OCI-LY7 (cell line): ENCODE data around the gene SLC38A4. TPM values are rescaled to one million over a fixed set of nuclear protein-coding genes. Genes with fewer than 3 reads are reported as not detected.
A peak's percentile ranks its signal among the peaks of the same experiment; 100 is the strongest.

Experiments
- Bru-seq: library from RNA; stranded (reverse); fragments of 400-500 nt; gene quantifications from one replicate; lab custom pipeline; 2021; lab: Mats Ljungman, UMichigan
- BruChase-seq, 2 experiments: library from RNA; stranded (reverse); fragments of 400-500 nt; gene quantifications; one replicate each; lab custom pipeline; 2021; lab: Mats Ljungman, UMichigan
- BruUV-seq: library from RNA; stranded (reverse); fragments of 400-500 nt; replicated peaks from 2 replicates; lab custom pipeline; 2021; lab: Mats Ljungman, UMichigan
- CTCF ChIA-PET: fragments of 300-600 bp; sonication (Branson Sonifier 250); formaldehyde crosslinking; loops from one replicate; lab custom pipeline; 2022; ENCODE audit warnings: antibody characterized with exemption; ENCODE audit not compliant: unreplicated experiment; lab: Charles Lee
- POLR2A ChIA-PET: fragments of 300-600 bp; sonication (Branson Sonifier 250); formaldehyde crosslinking; loops from one replicate; lab custom pipeline; 2022; ENCODE audit warnings: antibody characterized with exemption; lab: Charles Lee
- DNase-seq: peaks from one replicate; pipeline ENCODE4 v3.0.0-alpha.2; 2015; ENCODE audit warnings: low spot score
- H2AFZ ChIP-seq: fragments of 200-600 bp; sonication (generic), shearing (Covaris generic); 2 replicates; pipeline ENCODE4 v1.6.1; 2014; ENCODE audit warnings: mild to moderate bottlenecking, antibody characterized with exemption, low read length, moderate library complexity
- H3K27ac ChIP-seq: fragments of 200-600 bp; sonication (generic); 2 replicates; pipeline ENCODE4 v1.5.1; 2014; ENCODE audit warnings: mixed run types, low read depth, mild to moderate bottlenecking, moderate library complexity, low read length, inconsistent platforms; ENCODE audit not compliant: poor library complexity, severe bottlenecking
- H3K36me3 ChIP-seq: fragments of 200-600 bp; sonication (generic); 2 replicates; pipeline ENCODE4 v1.6.1; 2014; ENCODE audit warnings: mild to moderate bottlenecking, antibody characterized with exemption, low read length, moderate library complexity, mixed read lengths; ENCODE audit not compliant: insufficient read depth
- H3K4me1 ChIP-seq: fragments of 200-600 bp; sonication (generic); 2 replicates; pipeline ENCODE4 v1.5.1; 2014; ENCODE audit warnings: mild to moderate bottlenecking, low read length; ENCODE audit not compliant: insufficient read depth, poor library complexity, severe bottlenecking
- H3K4me2 ChIP-seq: fragments of 200-600 bp; sonication (generic); 2 replicates; pipeline ENCODE4 v1.6.1; 2014; ENCODE audit warnings: mild to moderate bottlenecking, low read length
- H3K4me3 ChIP-seq: fragments of 200-600 bp; sonication (generic); 2 replicates; pipeline ENCODE4 v1.5.1; 2014; ENCODE audit warnings: mild to moderate bottlenecking, low read depth, low read length; ENCODE audit not compliant: poor library complexity, severe bottlenecking
- H3K79me2 ChIP-seq: fragments of 200-600 bp; sonication (generic); 2 replicates; pipeline ENCODE4 v1.6.1; 2016; ENCODE audit warnings: low read depth, mild to moderate bottlenecking, low read length, moderate library complexity, mixed read lengths; ENCODE audit not compliant: insufficient read depth
- H3K9me2 ChIP-seq: fragments of 200-600 bp; sonication (generic); 2 replicates; pipeline ENCODE4 v1.6.1; 2016; ENCODE audit warnings: mild to moderate bottlenecking, low read length, mixed read lengths; ENCODE audit not compliant: insufficient read depth
- H3K9me3 ChIP-seq: fragments of 200-600 bp; sonication (generic); 2 replicates; pipeline ENCODE4 v1.6.1; 2014; ENCODE audit warnings: mild to moderate bottlenecking, mixed run types, low read length, mixed read lengths
- H4K20me1 ChIP-seq: fragments of 200-600 bp; sonication (generic); 2 replicates; pipeline ENCODE4 v1.6.1; 2014; ENCODE audit warnings: mild to moderate bottlenecking, antibody characterized with exemption, low read length, moderate library complexity, mixed read lengths; ENCODE audit not compliant: insufficient read depth
- EZH2phosphoT487 ChIP-seq: fragments of 200-600 bp; sonication (generic); IDR thresholded peaks from 2 replicates; pipeline ENCODE4 v1.6.1; 2018; ENCODE audit warnings: low read depth, borderline replicate concordance, mild to moderate bottlenecking, mixed run types, antibody characterized with exemption, low read length, moderate library complexity, mixed read lengths
- intact Hi-C: fragments of 100-400 bp; cut with micrococcal nuclease; formaldehyde crosslinking; loops from one replicate; pipeline ENCODE4 v1.10.0; 2022; ENCODE audit not compliant: unreplicated experiment
- long read RNA-seq: library from polyadenylated mRNA; stranded (forward); transcript quantifications from one replicate; pipeline ENCODE4 v2.0.0, GENCODE V29; 2022
- total RNA-seq, 2 experiments: library from RNA; depleted of rRNA in 1 of 2; stranded (reverse); fragments of >200 nt in 1 of 2; shearing (Covaris generic) in 1 of 2; gene quantifications; 2 replicates each; pipeline ENCODE4 v1.2.3, GENCODE V29; 2014 to 2022
- TF ChIP-seq, protein P1 (sequence below): fragments of 200-600 bp; sonication (generic); conservative IDR thresholded peaks from 2 replicates; pipeline ENCODE4 v1.5.1; 2014; ENCODE audit warnings: mild to moderate bottlenecking, antibody characterized with exemption, low read length, moderate library complexity, mixed read lengths

The SLC38A4 gene, protein sequence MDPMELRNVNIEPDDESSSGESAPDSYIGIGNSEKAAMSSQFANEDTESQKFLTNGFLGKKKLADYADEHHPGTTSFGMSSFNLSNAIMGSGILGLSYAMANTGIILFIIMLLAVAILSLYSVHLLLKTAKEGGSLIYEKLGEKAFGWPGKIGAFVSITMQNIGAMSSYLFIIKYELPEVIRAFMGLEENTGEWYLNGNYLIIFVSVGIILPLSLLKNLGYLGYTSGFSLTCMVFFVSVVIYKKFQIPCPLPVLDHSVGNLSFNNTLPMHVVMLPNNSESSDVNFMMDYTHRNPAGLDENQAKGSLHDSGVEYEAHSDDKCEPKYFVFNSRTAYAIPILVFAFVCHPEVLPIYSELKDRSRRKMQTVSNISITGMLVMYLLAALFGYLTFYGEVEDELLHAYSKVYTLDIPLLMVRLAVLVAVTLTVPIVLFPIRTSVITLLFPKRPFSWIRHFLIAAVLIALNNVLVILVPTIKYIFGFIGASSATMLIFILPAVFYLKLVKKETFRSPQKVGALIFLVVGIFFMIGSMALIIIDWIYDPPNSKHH
- not detected in 2 replicates for total RNA-seq (2014; rRNA removed; shearing (Covaris generic))
- total RNA-seq (2022) = not detected in 2 replicates
- Bru-seq, nascent RNA = not detected
- BruChase-seq, experiment 1, labeled RNA remaining after a 6-hour chase = not detected
- BruChase-seq, experiment 2, labeled RNA remaining after a 2-hour chase = percentile 2 among the genes with signal in this experiment
- long read RNA-seq = 0 reads

DNA sequence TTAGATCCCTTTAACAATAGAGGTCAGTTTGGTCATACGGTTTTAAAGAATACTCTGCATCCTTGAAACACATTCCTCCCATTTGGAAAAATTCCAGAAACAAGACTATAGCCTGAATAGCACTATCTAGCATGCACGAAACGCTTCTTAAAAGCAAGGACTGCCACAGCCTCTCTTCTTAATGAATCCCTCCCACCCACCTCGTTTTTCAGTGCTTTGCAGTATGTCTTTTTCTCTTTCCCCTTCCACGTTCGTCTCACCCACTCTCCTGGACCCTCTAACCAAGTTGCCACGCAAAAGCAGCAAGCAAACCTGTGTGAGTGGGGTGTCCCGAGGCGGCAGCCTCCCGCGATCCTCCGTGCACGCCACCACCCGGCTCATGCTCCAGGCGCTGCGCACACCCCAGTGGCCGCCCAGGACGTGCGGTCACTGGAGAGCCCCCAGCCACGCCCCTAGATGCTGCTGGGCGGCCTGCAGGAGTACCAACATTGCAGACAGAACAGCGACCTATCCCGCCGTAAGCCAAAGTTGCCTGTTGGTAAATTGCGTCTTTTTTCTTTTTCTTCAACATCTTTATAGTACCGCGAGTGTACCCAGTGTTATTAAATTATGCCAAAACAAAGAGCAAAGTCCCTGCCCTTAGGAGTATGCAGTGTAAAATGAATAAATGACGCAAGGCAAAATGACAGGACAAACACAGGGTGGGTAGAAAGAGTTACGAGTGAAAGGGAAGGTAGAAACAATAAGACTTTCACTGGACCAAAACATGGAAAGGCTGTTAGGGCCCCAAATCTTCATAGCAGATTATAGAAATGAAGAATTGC is at the start of gene SLC38A4:
Gene SLC38A4 (minus strand): TSS at position 407 of the 824 bp plus-strand sequence. CDS start 32,926 bp downstream, outside the sequence.
- Histone ChIP-seq H2AFZ (no peak within 1 kb of the TSS), H3K4me3 (no peak within 1 kb of the TSS), H3K4me2 (no peak within 1 kb of the TSS), H3K4me1 (no peaks in the 10 kb centered on the region), H4K20me1 (no peaks in the 10 kb centered on the region), H3K27ac (no peak within 1 kb of the TSS), H3K9me3 (no peaks in the 10 kb centered on the region), H3K79me2 (no peaks in the 10 kb centered on the region), H3K36me3 (no peaks in the 10 kb centered on the region), H3K9me2 (no peaks in the 10 kb centered on the region)
- BruUV-seq = no TSS peak
- POLR2A ChIA-PET = no interaction called here
- CTCF ChIA-PET = no interaction called here
- no peak for DNase-seq
- intact Hi-C loops = no loop called here
- TF ChIP-seq EZH2phosphoT487 = no peak
- TF ChIP-seq, protein P1, sequence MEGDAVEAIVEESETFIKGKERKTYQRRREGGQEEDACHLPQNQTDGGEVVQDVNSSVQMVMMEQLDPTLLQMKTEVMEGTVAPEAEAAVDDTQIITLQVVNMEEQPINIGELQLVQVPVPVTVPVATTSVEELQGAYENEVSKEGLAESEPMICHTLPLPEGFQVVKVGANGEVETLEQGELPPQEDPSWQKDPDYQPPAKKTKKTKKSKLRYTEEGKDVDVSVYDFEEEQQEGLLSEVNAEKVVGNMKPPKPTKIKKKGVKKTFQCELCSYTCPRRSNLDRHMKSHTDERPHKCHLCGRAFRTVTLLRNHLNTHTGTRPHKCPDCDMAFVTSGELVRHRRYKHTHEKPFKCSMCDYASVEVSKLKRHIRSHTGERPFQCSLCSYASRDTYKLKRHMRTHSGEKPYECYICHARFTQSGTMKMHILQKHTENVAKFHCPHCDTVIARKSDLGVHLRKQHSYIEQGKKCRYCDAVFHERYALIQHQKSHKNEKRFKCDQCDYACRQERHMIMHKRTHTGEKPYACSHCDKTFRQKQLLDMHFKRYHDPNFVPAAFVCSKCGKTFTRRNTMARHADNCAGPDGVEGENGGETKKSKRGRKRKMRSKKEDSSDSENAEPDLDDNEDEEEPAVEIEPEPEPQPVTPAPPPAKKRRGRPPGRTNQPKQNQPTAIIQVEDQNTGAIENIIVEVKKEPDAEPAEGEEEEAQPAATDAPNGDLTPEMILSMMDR = no peak

DNA sequence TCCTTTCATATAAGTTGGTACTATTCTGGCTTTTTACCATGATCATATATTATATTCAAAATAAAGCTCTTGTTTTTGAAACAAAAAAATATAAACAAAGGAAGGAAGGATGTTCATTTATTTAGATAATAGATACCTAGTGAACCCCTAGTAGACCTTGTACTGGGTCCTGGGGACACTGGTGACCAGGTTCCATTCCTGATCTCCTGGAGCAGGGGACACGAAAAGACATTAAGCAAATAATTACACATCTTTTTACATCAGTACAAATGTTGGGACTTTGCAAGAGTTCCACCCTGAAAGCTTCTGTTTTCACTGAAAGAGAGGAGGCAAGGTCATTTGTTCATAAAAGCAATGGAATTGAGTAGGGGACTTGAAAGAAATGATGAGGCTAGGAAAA is 49.3 kb upstream of the SLC38A4 start:
- CTCF ChIA-PET = no interaction called here
- Histone ChIP-seq H2AFZ (no peak overlapping the region), H3K4me2 (no peak overlapping the region), H4K20me1 (no peaks in the 10 kb centered on the region), H3K27ac (no peak overlapping the region), H3K79me2 (no peaks in the 10 kb centered on the region), H3K36me3 (no peaks in the 10 kb centered on the region), H3K9me2 (no peaks in the 10 kb centered on the region), H3K4me3 (no peak overlapping the region), H3K9me3 (no peaks in the 10 kb centered on the region), H3K4me1 (no peaks in the 10 kb centered on the region)
- DNase-seq = no peak
- no TSS peak for BruUV-seq
- intact Hi-C loops = no loop called here
- no peak for TF ChIP-seq EZH2phosphoT487
- TF ChIP-seq, protein P1 = no peak
- POLR2A ChIA-PET = no interaction called here
